Bronchial epithelial cell (primary cell): Measurements from ENCODE around the gene ABCB9. TPM values are rescaled to one million over a fixed set of nuclear protein-coding genes. Genes with fewer than 3 reads are reported as not detected.

Experiments used
- DNase-seq: peaks from one replicate; pipeline ENCODE4 v3.0.0-alpha.2; 2010; ENCODE audit warnings: low read depth
- FAIRE-seq: peaks from 2 replicates; lab custom pipeline; 2011; peaks lifted over from hg19 to GRCh38; lab: Jason Lieb, UNC
- H3K27me3 ChIP-seq: 2 replicates; pipeline ENCODE4 v1.5.1; 2011; ENCODE audit warnings: low read length; ENCODE audit not compliant: control insufficient read depth, insufficient read depth
- H3K36me3 ChIP-seq: 2 replicates; pipeline ENCODE4 v1.5.1; 2011; ENCODE audit warnings: low read length; ENCODE audit not compliant: control insufficient read depth, insufficient read depth
- H3K4me3 ChIP-seq: 2 replicates; pipeline ENCODE4 v1.5.1; 2011; ENCODE audit warnings: mild to moderate bottlenecking, low read depth, low read length, control low read depth
- CTCF ChIP-seq: IDR thresholded peaks from 2 replicates; pipeline ENCODE4 v1.5.1; 2011; ENCODE audit warnings: mild to moderate bottlenecking, moderate library complexity, low read length, control low read depth, inconsistent platforms; ENCODE audit not compliant: insufficient read depth, severe bottlenecking
- total RNA-seq: library from RNA; depleted of rRNA; stranded (reverse); fragments of >200 nt; gene quantifications from 2 replicates; pipeline ENCODE4 v1.2.1, GENCODE V29; 2014

The ABCB9 gene
- total RNA-seq, 1 donor from 2014 or later = 3.4 TPM

- Histone ChIP-seq H3K27me3 (no peaks in the 10 kb centered on the region), H3K4me3 (no peak overlapping the region), H3K36me3 (peaks cover 17% of the 10 kb centered on the region)
- DNase-seq (no peak), FAIRE-seq (no peak)
- TF ChIP-seq CTCF = no peak
These were observed 18.5 kb upstream of the ABCB9 start for GRCh38 chr12:122984612-122985337.

- Histone ChIP-seq H3K4me3 (no peak overlapping the region), H3K36me3 (peaks cover 17% of the 10 kb centered on the region), H3K27me3 (no peaks in the 10 kb centered on the region)
- FAIRE-seq (no peak), DNase-seq (no peak)
- no peak for TF ChIP-seq CTCF
These were observed 17.7 kb upstream of the ABCB9 start for GRCh38 chr12:122983789-122984515.

GRCh38 chr12:122982963-122983788 lies 16.9 kb upstream of the ABCB9 start:
- Histone ChIP-seq H3K4me3 (no peak overlapping the region), H3K36me3 (peaks cover 18% of the 10 kb centered on the region), H3K27me3 (no peaks in the 10 kb centered on the region)
- no peak for TF ChIP-seq CTCF
- FAIRE-seq (no peak), DNase-seq (no peak)

- TF ChIP-seq CTCF = no peak
- Histone ChIP-seq H3K36me3 (peaks cover 16% of the 10 kb centered on the region), H3K27me3 (no peaks in the 10 kb centered on the region), H3K4me3 (no peak overlapping the region)
- FAIRE-seq = no peak
- DNase-seq = no peak
These were observed 16.2 kb upstream of the ABCB9 start for GRCh38 chr12:122982477-122982815.

GRCh38 chr12:122981587-122982476 lies 15.6 kb upstream of the ABCB9 start:
- peak overlapping the region; percentile 79 for H3K4me3 ChIP-seq
- DNase-seq = no peak
- TF ChIP-seq CTCF = no peak
- peaks cover 13% of the 10 kb centered on the region for H3K36me3 ChIP-seq
- no peaks in the 10 kb centered on the region for H3K27me3 ChIP-seq
- no peak for FAIRE-seq
